Endometrial microvascular endothelial cells (primary cell): ENCODE measurements around the gene CTNNBIP1. TPM values are rescaled to one million over a fixed set of nuclear protein-coding genes. Genes with fewer than 3 reads are reported as not detected.

ENCODE experiments used
- in situ Hi-C: cut with HindIII; loops from 2 replicates; pipeline ENCODE4 v1.10.0; 2017; ENCODE audit warnings: low sequenced_read_pairs, low pct_unique_long_range_greater_than_20kb; ENCODE audit errors: inconsistent ontology term
- total RNA-seq: library from RNA; depleted of rRNA; stranded (reverse); fragments of >200 nt; gene quantifications from one replicate; pipeline ENCODE4 v1.2.3, GENCODE V29; 2015; ENCODE audit errors: inconsistent ontology term

Gene CTNNBIP1
- total RNA-seq, 1 donor from 2014 or later, result 32.3 TPM

DNA sequence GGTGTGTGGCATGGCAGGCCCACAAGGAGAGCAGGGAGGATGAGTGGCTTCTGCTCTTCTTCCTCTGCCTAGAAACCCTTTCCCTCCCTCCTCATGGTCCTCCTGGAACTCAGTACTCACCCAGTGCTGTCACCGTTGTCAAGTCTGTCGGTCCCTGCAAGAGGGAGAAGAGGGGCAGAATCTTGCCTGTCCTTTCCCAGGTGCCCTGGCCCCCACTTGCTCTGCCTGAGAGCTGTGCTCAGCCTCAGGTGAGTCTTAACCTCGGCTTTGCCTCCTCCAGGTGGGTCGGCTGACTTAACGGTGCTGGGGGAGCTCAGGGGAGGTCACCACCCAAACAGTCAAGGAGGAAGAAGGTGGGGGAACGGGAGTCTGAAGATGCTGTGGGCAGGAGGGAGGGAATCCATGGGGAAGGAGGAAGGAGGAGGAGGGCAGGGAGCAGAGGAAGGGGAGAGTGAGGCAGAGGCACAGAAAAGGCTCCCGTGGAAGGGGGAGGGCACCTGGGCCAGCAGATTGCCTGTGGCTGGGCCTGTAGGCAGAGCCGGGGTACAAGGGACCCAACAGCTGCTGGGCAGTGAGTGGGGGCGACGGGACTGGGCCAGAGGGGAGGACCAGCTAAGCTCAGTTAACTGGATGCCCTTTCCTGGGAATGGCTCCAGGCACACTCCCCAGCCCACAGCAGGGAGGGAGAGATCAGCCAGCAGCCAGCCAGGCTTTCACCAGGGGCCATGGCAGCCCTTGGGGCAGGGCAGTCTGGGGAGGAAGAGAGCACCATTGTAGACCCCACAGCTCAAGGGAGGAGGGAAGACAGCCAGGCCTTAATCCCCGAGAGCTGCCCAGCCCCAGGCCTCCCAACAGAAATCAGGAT is 26.3 kb downstream of the CTNNBIP1 start:
- in situ Hi-C loops, result loop anchor here (25.0 kb wide), 1 partner anchor 97 kb away; no protein-coding TSS in a partner anchor

DNA sequence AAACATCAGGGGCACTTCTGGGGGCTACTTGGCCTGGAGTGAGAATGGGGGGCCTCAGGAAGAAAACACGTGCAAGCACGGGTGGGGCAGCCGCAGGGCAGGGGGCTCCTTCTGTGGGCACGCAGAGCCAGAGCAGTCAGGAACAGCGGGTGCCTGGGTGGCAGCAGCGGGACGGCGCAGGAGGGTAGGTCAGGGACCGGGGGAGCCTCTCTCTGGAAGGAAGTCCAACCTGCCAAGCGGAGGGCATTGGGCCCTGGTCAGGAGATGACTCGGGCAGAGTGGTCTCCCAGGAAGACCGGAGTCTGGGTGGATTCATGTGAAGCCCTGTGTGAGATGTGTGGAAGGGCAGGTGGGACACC is 27.1 kb downstream of the CTNNBIP1 start:
- in situ Hi-C loops, result loop anchor here (25.0 kb wide), 1 partner anchor 96 kb away; no protein-coding TSS in a partner anchor

DNA sequence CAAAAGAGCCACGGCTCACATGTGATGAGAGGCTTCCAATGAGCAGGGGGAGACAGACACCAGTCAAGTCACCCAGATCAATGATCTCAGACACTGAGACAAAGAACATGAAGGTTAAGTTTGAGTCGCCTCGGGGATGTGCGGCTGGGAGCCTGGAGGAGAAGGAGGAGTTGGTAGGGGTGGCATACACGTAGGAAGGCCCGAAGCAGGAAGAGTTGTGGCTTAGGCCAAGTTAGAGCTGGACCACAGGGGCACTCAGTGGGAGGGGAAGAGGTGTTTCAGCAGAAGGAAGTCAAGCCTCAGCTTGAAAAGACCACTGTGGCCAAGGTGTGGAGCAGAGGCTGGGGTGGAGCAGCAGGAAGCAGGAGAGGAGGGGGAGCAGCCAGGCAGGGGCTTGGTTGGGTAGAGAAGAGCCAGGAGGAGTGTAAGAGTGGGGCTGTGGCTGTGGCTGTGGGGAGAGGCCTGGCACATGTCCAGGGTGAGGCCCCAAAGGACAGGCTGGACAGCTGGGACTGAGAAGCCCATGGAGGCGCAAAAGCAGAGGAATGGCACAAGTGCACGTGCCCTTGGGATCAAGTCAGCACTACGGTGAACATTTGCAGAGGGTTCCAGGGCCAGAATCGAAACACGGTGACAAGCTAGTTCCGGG is 27.6 kb downstream of the CTNNBIP1 start:
- in situ Hi-C loops, result loop anchor here (25.0 kb wide), 1 partner anchor 95 kb away; no protein-coding TSS in a partner anchor

DNA sequence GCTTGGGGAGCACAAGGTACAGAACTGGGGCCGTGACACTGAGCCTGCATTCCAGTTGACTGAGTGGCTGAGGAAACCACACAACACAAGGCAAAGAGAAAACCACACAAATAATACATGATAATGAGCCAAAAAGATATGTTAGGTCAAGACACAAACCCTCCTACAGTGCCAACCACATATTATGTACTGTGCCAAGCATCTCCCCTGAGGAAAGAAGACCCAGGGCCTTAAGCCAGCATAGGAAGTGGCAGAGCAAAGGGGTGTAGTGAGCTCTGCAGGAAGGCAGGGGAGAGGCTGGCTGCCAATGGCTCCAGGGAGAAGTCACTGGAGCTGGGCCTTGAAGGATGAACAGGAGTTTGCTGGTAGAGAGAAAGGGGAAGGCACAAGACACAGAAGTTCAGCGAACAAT is 28.2 kb downstream of the CTNNBIP1 start:
- in situ Hi-C loops, result loop anchor here (25.0 kb wide), 1 partner anchor 95 kb away; no protein-coding TSS in a partner anchor

DNA sequence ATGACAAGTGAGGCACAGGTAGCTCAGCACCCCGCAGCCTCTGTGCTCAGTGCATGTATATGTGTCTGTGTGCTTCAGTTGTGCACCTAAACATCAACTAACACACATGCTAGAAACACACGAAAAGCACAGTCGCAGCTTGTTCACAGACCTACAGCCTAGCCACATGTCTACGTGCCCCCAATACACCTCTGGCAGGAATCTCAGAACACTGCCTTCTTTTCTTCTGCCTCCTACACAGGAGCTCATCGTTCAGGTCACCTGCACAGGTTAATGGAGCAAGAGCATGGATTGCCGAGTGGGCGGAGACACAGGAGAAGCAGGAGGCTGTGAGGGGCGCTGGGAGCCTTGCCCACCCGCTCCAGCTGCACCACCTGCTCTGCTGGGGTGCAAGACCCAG is 31.7 kb downstream of the CTNNBIP1 start:
- in situ Hi-C loops, result loop anchor here (25.0 kb wide), 1 partner anchor 91 kb away; no protein-coding TSS in a partner anchor

DNA sequence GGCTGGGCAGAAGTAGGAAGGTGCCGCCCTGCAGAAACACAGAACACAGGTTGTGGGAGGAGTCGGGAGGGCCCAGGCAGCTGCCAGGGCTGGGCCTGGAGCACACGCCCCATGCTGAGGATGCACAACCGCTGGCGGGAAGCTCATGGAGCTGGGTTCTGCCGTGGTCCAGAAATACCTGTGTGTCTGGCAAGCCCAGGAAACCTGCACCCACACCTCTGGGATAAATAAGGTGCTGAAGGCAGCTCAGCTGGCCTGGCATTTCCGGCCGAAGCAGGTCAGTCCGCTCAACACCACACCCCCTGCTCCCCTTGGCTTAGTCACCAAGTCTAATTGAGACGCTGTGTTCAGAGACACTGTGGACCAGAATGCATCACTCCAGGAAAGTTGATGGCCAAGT is 32.1 kb downstream of the CTNNBIP1 start:
- in situ Hi-C loops, result loop anchor here (25.0 kb wide), 1 partner anchor 91 kb away; no protein-coding TSS in a partner anchor

DNA sequence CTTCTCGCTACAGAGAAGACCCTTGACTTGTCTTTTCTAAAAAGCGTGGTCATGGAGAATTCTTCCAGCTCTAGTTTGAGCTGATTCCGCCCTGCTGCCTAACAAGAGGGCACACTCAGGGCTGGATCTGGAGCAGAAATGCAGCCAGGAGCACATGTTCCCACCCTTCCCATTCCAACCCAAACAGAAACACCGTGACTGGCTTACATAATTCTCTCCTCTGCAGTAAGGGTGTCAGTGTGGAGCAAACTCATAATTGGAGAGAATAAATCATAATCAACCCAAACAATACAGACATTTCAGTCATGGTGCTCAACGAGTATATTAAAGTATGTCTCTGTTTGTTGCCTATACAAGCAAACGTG is 34.5 kb downstream of the CTNNBIP1 start:
- in situ Hi-C loops, result loop anchor here (25.0 kb wide), 1 partner anchor 88 kb away; no protein-coding TSS in a partner anchor

DNA sequence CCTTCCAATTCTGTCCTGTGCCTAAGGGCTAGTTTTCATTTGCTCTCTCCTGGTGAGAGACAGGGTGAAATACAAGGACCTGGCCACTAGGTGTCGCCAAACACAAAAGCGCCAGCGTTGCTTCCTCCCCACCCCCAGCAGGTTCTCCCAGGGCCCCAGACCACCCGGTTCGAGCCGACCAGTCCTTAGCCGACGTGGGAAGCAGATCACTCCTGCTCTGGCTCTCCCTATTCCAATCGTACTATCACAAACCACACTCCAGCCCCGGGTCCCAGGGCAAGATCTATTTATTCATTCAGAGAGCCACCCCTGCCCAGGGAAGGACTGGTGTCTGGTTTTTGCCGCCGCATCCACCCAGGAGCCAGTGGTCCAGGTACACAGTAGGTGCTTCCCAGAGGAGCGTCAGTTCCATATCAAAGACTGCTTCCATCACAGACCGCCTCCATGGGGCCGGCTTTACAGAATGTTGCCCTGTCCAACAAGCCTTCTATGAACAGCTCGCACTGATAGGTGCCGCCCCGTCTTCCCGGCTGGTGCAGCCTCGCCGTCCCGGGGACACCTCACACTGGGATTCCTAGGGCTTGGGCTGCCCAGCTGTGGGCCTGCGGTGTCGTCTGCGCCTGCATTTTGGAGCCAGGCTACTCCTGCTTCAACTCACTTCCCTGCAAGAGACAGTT is 35.0 kb downstream of the CTNNBIP1 start:
- in situ Hi-C loops, result loop anchor here (25.0 kb wide), 1 partner anchor 88 kb away; no protein-coding TSS in a partner anchor

DNA sequence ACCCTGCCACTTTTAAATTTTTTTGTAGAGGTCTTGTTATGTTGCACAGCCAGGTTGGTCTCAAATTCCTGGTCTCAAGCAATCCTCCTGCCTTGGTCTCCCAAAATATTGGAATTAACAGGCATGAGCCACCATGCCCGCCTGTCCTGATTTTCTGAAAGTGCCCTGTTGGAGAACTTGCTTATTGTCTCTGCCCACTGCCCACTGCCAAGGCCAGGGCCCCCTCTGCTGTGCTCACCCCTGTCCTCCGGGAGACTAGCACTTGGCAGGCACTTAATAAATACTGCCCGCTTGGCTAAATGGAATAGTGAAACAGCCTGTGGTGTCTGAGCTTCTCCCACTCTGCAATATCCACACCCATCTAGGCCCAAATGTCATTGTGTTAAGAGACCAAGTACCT is 35.7 kb downstream of the CTNNBIP1 start:
- in situ Hi-C loops, result no loop called here

DNA sequence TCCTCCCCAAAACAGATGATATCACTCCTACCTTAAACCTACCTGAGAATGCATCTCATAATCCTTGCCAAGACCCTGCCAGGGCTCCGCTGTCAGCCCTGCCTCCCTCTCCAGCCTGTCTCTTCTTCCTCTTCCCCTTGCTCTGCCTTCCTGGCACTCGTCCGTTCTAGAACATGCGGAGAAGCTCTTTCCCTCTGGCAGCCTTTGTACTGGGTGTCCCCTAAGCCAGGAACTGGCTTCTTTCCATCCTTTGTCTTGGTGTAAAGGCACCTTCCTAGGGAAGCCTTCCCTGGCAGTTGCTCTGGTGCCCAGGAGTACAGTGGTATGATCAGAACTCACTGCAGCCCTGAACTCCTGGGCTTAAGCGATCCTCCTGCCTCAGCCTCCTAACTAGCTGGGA is 36.1 kb downstream of the CTNNBIP1 start:
- in situ Hi-C loops, result no loop called here

DNA sequence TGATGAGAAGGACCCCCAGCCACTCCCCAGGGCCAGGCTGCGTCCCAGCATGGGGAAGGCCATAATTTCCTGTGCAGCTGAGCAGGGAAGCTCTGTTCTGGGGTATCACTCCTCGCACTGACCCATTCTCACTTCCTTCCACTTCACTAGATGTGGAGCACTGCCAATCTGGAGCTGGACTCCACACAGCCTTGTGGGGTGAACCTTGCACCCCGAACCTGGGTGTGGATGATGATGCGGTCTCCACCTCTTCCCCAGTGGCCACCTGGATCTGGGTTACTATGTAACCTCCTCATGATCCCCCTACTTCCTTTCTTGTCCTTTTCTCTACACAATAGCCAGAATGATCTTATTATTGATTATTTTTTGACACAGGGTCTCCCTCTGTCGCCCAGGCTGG is 36.7 kb downstream of the CTNNBIP1 start:
- in situ Hi-C loops, result no loop called here

DNA sequence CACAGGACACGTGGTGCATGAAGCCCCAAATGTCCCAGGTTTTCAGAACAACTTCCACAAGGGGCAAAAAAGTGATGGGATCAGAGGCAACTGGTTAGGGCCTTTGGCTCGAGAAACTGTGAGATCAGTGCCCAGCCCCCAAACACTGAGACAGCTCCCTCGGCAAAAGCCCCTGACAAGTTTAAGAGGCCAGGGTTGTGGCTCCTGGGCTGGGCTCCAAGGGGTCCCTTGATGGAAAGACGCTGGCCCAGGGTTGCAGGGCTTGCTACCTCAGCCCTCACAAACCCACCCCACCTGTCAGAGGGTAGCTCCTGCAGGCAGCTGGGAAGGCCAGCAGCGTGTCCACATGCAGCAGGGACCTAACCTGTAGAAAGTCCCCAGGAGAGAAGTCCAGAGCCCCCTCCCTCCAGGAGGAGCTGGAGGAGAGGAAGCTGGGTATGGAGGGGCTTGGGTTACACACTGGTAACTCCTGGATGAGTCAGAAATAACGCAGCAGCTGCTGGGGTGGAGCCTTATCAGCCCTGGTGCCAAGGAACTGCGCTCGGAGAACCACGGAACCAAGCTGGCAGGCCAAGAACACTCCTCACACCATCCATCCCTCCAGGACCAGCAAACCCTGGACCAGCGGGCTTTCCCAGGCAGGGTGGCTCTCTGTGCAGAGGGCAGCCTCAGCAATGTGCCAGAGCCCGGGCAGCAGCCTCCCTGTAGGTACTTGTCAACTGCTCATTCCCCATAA is 37.5 kb downstream of the CTNNBIP1 start:
- in situ Hi-C loops, result no loop called here

DNA sequence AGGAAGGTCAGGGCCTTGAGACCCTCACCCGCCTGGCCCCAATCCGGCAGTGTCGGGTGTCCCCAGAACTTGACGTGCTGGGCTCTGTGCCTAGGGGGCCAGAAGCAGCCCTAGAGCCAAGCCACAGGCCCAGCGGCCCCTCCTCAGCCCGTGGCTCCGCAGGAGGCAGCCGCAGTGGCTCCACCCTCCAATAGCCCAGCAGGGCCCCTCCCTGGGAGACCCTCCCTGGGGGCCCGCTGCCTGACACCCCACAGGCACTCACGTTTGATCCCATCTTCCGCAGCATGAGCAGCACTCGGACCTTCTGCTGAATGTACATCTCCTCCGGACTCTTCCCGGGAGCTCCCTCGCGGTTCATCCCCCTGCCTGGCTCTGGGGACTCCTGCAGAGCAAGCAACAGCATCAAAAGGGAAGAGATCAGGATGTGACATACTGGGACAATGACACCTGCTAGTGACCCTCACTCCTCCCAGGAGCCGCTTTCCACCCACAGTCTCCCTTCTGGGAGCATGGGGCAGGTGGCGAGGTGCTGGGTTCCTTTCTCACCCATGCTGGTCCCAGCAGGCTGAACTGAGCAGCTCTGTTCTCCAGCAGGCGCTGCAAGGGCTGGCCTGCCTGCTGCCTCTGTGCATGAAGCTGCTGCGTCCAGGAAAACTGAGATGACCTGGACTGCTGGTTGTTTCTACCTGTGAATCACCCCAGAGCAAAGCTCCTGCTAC is 38.2 kb downstream of the CTNNBIP1 start:
- in situ Hi-C loops, result no loop called here

DNA sequence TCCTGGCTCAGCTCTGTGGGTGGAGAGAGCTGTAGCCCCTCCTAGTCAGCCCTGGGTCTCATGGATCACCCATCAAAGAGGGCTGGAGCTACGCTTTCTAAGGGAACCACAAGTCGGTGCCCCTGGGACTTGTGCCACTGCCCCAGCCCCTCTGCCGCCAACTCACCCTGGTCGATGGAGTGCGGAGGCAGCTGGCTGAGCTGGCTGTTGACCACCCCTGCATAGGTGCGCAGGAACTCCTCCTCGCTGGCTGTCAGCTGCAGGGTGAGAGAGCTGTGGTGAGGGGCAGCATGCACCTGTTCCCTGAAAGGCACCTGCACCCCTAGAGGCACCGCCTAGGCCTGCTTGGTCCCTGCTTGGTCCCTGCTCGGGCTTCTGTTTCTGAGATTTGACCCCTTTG is 39.0 kb downstream of the CTNNBIP1 start:
- in situ Hi-C loops, result no loop called here

DNA sequence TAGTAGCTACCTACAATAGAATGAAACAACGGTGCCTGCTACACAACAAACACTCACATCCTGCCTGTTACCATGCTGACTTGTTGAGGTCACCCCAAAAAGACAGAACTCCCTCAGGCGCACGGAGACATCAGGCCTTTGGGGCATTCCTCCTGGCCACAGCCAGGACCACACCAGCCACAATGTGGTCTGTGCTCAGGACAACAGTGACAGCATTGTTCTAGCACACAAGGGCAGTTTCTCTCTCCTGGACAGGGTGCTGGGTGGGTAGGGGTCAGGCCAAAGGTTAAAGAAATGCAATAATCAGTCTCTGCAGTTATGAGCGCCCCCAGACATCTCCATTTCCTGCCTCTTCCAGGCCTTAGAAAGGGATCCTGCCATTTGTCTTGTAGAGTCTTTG is 39.5 kb downstream of the CTNNBIP1 start:
- in situ Hi-C loops, result no loop called here

DNA sequence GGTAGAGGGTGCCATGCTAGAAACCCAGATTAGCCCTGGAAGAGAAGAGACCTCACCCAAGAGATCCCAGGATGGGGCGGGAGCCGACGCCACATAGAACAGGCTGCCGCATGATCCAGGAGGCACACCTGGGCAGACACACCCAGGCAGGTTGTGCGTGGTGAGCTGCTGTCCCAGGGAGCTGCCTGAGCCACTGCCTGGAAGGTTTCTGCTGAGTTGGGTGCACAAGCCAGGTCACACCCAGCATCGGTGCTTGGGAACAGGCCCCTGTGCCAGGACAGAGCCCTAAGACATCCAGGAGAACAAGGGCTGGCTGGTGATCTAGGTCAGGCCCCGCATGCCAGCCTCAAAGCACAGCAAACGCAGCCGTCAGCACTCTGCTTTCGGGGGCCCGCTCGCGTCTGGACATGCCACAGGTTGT is 40.2 kb downstream of the CTNNBIP1 start:
- in situ Hi-C loops, result no loop called here

DNA sequence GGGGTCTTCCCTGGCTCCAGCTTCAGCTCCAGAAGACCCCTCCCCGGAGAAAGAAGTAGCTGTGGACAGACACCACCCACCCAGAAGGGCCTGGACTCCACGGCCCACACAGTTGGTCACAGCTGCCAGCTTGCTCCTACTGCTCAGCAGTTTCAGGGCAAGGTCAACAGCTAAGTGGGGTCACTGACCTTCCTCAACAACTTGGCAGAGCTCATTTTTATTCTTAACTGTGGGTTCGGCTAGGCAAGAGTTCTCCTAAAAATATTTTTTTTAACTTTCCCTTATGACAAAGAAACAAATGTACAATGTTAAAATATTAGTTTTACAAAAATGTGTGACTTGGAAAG is 41.9 kb downstream of the CTNNBIP1 start:
- in situ Hi-C loops, result no loop called here
